ENCODE data around the gene ZNF831. TPM values are rescaled to one million over a fixed set of nuclear protein-coding genes. Genes with fewer than 3 reads are reported as not detected.

The ZNF831 gene
- total RNA-seq, 1 experiment from 2014 or later = 0.04 TPM

DNA sequence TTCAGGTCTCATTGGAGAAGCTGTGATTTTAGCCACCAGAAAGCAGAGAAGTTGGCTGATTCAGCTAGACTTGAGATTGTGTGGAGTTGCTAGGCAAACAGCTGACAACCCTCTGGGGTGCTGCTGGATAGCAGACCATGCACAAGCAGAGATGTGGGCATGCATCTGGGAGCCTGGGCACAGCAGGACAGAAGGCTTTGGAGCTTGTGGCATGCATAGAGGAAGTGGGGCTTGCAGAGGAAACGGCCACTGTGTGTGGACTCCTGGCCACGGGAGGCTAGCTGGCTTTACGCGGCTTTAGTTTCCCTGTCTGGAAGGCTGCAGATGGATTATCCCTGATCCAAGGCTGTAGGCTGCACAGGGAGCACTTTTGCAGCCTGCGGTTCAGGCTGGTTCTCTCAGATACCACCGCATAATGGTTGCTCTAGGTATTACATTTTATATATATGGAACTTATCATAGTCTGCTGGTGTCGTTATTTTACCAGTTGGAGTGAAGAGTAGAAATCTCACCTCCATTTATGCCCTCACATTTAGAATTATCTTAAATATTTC, 10.4 kb downstream of the ZNF831 start (continued):
- TF ChIP-seq, protein P1, sequence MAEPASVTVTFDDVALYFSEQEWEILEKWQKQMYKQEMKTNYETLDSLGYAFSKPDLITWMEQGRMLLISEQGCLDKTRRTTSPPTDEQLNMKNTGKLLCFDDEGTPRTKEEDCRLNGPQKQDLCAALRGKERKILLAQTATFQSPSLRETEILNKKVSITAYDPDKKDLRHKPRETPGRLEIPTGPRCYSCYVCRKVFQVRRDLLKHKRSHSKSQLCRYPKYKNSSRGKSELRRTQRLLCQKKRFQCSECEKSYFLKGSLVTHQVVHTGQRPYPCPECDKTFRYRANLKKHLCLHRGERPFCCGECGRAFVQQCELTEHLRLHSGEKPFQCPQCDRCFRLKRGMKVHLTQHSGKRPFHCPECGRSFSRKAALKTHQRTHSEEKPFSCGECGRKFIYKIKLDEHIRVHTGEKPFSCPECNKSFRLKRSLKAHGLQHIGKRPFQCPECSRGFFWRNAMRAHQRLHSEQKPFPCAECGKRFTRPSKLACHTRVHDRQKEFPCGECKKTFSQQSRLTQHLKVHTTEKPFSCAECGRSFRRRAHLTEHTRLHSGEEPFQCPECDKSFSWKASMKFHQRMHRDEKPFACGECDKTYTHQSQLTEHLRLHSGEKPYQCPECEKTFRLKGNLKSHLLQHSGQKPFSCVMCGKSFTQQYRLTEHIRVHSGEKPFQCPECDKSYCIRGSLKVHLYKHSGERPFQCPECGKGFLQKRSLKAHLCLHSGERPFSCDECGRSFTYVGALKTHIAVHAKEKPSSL (CRISPR knock-in tag; conservative IDR thresholded peaks at IDR 0.05) = no peak
- TF ChIP-seq ESRRA (CRISPR knock-in tag; IDR thresholded peaks at IDR 0.05; ENCODE audit: borderline replicate concordance) (no peak), ZNF671 (CRISPR knock-in tag; IDR thresholded peaks at IDR 0.05) (no peak), JAZF1 (CRISPR knock-in tag; IDR thresholded peaks at IDR 0.05) (no peak), ZNF138 (CRISPR knock-in tag; conservative IDR thresholded peaks at IDR 0.05) (no peak)

DNA sequence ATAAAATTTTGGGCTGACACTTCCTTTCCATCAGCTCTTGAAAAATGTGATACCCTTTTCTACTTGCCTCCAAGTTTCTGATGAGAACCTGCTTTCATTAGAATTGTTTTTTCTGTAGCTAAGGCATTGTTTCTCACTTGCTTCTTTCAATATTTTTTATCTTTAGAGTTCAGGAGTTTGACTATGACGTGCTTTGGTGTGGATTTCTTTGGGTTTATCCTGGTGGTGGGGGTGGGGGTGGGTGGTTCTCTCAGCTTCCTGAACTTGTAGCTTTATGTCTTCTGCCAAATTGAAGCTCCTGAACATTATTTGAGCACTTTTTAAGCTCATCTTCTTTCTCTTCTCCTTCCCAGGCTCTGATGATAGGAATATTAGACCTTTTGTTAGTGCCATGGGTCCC, 11.4 kb downstream of the ZNF831 start:
- TF ChIP-seq ZNF138 (CRISPR knock-in tag; conservative IDR thresholded peaks at IDR 0.05) (no peak), ZBTB21 (CRISPR knock-in tag; IDR thresholded peaks at IDR 0.05; ENCODE audit: borderline replicate concordance) (no peak)
- TF ChIP-seq, protein P2, sequence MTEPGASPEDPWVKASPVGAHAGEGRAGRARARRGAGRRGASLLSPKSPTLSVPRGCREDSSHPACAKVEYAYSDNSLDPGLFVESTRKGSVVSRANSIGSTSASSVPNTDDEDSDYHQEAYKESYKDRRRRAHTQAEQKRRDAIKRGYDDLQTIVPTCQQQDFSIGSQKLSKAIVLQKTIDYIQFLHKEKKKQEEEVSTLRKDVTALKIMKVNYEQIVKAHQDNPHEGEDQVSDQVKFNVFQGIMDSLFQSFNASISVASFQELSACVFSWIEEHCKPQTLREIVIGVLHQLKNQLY (CRISPR knock-in tag; IDR thresholded peaks at IDR 0.05) = no peak
- Mint-ChIP-seq H3K4me1 (no peaks in the 10 kb centered on the region), H3K9me3 (no peaks in the 10 kb centered on the region), H3K4me3 (no peak overlapping the region), H3K27me3 (ENCODE audit: low read depth) (no peaks in the 10 kb centered on the region; the same call in 1 of the 2 replicates), H3K27ac (no peak overlapping the region), H3K36me3 (no peaks in the 10 kb centered on the region)
- ATAC-seq (no peak), DNase-seq (ENCODE audit: low spot score) (no peak)
- ChIA-PET CTCF (interaction anchor here (1.0 to 1.4 kb wide), 2 partner anchors 16 to 229 kb away, joined by 3 to 4 read pairs; no protein-coding TSS in a partner anchor), POLR2A (no interaction called here)

DNA sequence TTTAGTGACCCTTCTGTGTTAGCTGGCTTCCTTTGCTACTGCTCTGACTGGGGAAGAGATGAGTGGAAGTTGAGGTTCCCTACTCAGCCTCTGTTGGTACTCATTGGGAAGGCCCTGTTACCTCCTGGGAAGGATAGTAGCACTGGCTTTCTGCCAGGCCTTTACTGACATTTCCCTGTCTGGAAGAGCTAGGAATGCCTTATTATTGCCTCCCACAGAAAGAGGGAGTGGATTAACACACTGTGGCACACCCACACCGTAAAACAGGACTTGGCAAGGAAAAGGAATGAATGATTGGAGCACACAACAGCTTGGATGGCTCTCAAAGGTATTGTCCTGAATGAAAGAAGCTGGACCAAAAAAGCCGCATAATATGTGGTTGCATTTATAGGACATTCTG, 12.2 kb downstream of the ZNF831 start:
- Mint-ChIP-seq H3K27me3 (ENCODE audit: low read depth) (no peaks in the 10 kb centered on the region; the same call in 1 of the 2 replicates), H3K4me3 (no peak overlapping the region), H3K9me3 (peaks cover 1% of the 10 kb centered on the region), H3K27ac (no peak overlapping the region), H3K36me3 (no peaks in the 10 kb centered on the region), H3K4me1 (no peaks in the 10 kb centered on the region)
- POLR2A ChIA-PET = no interaction called here
- TF ChIP-seq, protein P3, sequence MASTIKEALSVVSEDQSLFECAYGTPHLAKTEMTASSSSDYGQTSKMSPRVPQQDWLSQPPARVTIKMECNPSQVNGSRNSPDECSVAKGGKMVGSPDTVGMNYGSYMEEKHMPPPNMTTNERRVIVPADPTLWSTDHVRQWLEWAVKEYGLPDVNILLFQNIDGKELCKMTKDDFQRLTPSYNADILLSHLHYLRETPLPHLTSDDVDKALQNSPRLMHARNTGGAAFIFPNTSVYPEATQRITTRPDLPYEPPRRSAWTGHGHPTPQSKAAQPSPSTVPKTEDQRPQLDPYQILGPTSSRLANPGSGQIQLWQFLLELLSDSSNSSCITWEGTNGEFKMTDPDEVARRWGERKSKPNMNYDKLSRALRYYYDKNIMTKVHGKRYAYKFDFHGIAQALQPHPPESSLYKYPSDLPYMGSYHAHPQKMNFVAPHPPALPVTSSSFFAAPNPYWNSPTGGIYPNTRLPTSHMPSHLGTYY (CRISPR knock-in tag; IDR thresholded peaks at IDR 0.05) = no peak
- ATAC-seq = no peak
- no peak for DNase-seq (ENCODE audit: low spot score)
- CTCF ChIA-PET = interaction anchor here (1.4 kb wide), 1 partner anchor 228 kb away, joined by 4 read pairs; no protein-coding TSS in a partner anchor

DNA sequence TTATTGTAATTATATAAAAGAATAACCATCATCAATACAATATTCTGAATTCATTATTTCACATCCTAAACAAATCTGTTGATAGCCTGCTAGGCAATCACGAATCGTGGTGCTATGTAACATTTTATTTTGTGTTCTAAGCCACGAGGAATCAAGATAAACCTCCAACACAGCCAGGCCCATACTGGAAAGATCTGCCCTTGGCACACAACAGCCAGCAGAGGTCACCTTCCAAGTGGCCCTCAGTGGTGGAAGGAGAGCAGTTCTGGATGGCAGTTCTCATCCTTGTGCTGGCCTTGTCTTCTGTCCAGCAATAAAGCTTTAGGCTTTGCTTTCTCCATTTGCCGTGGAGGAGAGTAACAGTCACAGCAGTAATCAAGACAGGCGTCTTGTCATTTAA, 13.2 kb downstream of the ZNF831 start:
- DNase-seq (ENCODE audit: low spot score) = no peak
- TF ChIP-seq, protein P4, sequence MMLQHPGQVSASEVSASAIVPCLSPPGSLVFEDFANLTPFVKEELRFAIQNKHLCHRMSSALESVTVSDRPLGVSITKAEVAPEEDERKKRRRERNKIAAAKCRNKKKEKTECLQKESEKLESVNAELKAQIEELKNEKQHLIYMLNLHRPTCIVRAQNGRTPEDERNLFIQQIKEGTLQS (CRISPR knock-in tag; conservative IDR thresholded peaks at IDR 0.05) = no peak
- TF ChIP-seq, protein P5, sequence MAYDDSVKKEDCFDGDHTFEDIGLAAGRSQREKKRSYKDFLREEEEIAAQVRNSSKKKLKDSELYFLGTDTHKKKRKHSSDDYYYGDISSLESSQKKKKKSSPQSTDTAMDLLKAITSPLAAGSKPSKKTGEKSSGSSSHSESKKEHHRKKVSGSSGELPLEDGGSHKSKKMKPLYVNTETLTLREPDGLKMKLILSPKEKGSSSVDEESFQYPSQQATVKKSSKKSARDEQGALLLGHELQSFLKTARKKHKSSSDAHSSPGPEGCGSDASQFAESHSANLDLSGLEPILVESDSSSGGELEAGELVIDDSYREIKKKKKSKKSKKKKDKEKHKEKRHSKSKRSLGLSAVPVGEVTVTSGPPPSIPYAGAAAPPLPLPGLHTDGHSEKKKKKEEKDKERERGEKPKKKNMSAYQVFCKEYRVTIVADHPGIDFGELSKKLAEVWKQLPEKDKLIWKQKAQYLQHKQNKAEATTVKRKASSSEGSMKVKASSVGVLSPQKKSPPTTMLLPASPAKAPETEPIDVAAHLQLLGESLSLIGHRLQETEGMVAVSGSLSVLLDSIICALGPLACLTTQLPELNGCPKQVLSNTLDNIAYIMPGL (CRISPR knock-in tag; IDR thresholded peaks at IDR 0.05) = no peak
- no peak for TF ChIP-seq SOX15 (CRISPR knock-in tag; IDR thresholded peaks at IDR 0.05)
- no peak for TF ChIP-seq RORB (CRISPR knock-in tag; IDR thresholded peaks at IDR 0.05)
- TF ChIP-seq MXD4 (CRISPR knock-in tag; IDR thresholded peaks at IDR 0.05; ENCODE audit: borderline replicate concordance) = no peak
- TF ChIP-seq, protein P6, sequence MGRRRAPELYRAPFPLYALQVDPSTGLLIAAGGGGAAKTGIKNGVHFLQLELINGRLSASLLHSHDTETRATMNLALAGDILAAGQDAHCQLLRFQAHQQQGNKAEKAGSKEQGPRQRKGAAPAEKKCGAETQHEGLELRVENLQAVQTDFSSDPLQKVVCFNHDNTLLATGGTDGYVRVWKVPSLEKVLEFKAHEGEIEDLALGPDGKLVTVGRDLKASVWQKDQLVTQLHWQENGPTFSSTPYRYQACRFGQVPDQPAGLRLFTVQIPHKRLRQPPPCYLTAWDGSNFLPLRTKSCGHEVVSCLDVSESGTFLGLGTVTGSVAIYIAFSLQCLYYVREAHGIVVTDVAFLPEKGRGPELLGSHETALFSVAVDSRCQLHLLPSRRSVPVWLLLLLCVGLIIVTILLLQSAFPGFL (CRISPR knock-in tag; IDR thresholded peaks at IDR 0.05; ENCODE audit: borderline replicate concordance) = no peak
- ChIA-PET CTCF (interaction anchor here (0.6 to 3.4 kb wide), 3 partner anchors 31 to 532 kb away, joined by 3 to 13 read pairs (median 4); no protein-coding TSS in a partner anchor), POLR2A (no interaction called here)
- no peaks in the 10 kb centered on the region for H3K4me1 Mint-ChIP-seq
- H3K27ac Mint-ChIP-seq = no peak overlapping the region
- no peak overlapping the region for H3K4me3 Mint-ChIP-seq
- H3K36me3 Mint-ChIP-seq = no peaks in the 10 kb centered on the region
- peaks cover 2% of the 10 kb centered on the region for H3K27me3 Mint-ChIP-seq (ENCODE audit: low read depth)
- ATAC-seq = no peak; the same call in 1 of the 2 replicates
- peaks cover 8% of the 10 kb centered on the region for H3K9me3 Mint-ChIP-seq

All from WTC11 (cell line).